ENCODE results near the gene DNAJC21. TPM values are rescaled to one million over a fixed set of nuclear protein-coding genes. Genes with fewer than 3 reads are reported as not detected.

Gene DNAJC21
- total RNA-seq, 1 experiment from 2014 or later = 54.5 TPM

GRCh38 chr5:35004200-35004599, 74.8 kb downstream of the DNAJC21 start:
- no peak overlapping the region for H3K27ac ChIP-seq (ENCODE audit: low read length)
- no peak overlapping the region for H3K4me3 ChIP-seq (ENCODE audit: low read depth in 2 of 2, low read length in 2 of 2)
- H3K9me3 ChIP-seq (ENCODE audit: control insufficient read depth, insufficient read depth, low read depth, low read length) = no peaks in the 10 kb centered on the region
- no peaks in the 10 kb centered on the region for H3K36me3 ChIP-seq (ENCODE audit: control insufficient read depth, insufficient read depth, low read length)
- TF ChIP-seq CTCF (IDR thresholded peaks at IDR 0.05) = no peak
- no peak for TF ChIP-seq SIN3A (IDR thresholded peaks at IDR 0.05; ENCODE audit: borderline replicate concordance, insufficient read depth, low read depth, low read length)
- TF ChIP-seq TCF7L2 (IDR thresholded peaks at IDR 0.05; ENCODE audit: low read depth, low read length) = no peak
- TF ChIP-seq REST (IDR thresholded peaks at IDR 0.05; ENCODE audit: insufficient read depth in 1 of 2, low read depth in 2 of 2, low read length in 1 of 2) = no peak
- TF ChIP-seq POLR2AphosphoS5 (IDR thresholded peaks at IDR 0.05; ENCODE audit: low read depth, low read length) = no peak
- in situ Hi-C loops (cut with HindIII; ENCODE audit: low pct_unique_long_range_greater_than_20kb, low sequenced_read_pairs) (no loop called here), intact Hi-C loops (cut with micrococcal nuclease; ENCODE audit: unreplicated experiment) (loop anchor here (5.0 kb wide), 2 partner anchors 47 to 517 kb away; no protein-coding TSS in a partner anchor)
- DNase-seq (ENCODE audit: low read depth, low spot score) (no peak), ATAC-seq (no peak)
- H3K4me1 ChIP-seq (ENCODE audit: control insufficient read depth, insufficient read depth, low read length) = no peaks in the 10 kb centered on the region
- peaks cover 2% of the 10 kb centered on the region; the same call in 1 of the 2 replicates for H3K27me3 ChIP-seq (ENCODE audit: control insufficient read depth, insufficient read depth, low read length)
- no TSS peak for BruUV-seq (replicated peaks)
- POLR2A ChIA-PET = no interaction called here
- CTCF ChIA-PET = no interaction called here

DNA sequence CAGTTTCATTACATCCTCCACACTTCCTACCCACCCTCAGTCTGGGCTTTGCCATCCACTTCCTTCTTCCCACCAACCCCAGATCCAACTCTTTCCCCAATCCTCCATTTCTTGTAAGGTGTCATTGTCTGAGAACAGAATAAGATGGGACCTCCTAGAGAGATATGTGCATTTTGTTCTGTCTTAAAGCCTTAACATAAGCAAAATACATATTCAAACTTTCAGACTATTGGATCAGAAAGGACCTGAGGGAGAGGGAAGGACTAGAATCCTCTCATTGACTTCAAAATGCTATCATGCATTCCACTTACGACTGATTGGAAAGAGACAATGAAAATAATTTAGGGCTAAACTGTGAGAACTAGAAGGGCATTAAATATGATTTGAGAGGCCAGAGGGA, 75.4 kb downstream of the DNAJC21 start:
- H3K27me3 ChIP-seq (ENCODE audit: control insufficient read depth, insufficient read depth, low read length) = peaks cover 2% of the 10 kb centered on the region; the same call in 1 of the 2 replicates
- no peak for DNase-seq (ENCODE audit: low read depth, low spot score)
- no peaks in the 10 kb centered on the region for H3K36me3 ChIP-seq (ENCODE audit: control insufficient read depth, insufficient read depth, low read length)
- CTCF ChIA-PET = no interaction called here
- no peaks in the 10 kb centered on the region for H3K4me1 ChIP-seq (ENCODE audit: control insufficient read depth, insufficient read depth, low read length)
- TF ChIP-seq TCF7L2 (IDR thresholded peaks at IDR 0.05; ENCODE audit: low read depth, low read length) (no peak), REST (IDR thresholded peaks at IDR 0.05; ENCODE audit: insufficient read depth in 1 of 2, low read depth in 2 of 2, low read length in 1 of 2) (no peak), POLR2AphosphoS5 (IDR thresholded peaks at IDR 0.05; ENCODE audit: low read depth, low read length) (no peak), SIN3A (IDR thresholded peaks at IDR 0.05; ENCODE audit: borderline replicate concordance, insufficient read depth, low read depth, low read length) (no peak), CTCF (IDR thresholded peaks at IDR 0.05) (no peak)
- no peak overlapping the region for H3K27ac ChIP-seq (ENCODE audit: low read length)
- H3K4me3 ChIP-seq (ENCODE audit: low read depth in 2 of 2, low read length in 2 of 2) = no peak overlapping the region
- H3K9me3 ChIP-seq (ENCODE audit: control insufficient read depth, insufficient read depth, low read depth, low read length) = no peaks in the 10 kb centered on the region
- no peak for ATAC-seq
- POLR2A ChIA-PET = no interaction called here
- in situ Hi-C loops (cut with HindIII; ENCODE audit: low pct_unique_long_range_greater_than_20kb, low sequenced_read_pairs) (no loop called here), intact Hi-C loops (cut with micrococcal nuclease; ENCODE audit: unreplicated experiment) (loop anchor here (5.0 kb wide), 2 partner anchors 47 to 517 kb away; no protein-coding TSS in a partner anchor)
- BruUV-seq (replicated peaks) = no TSS peak
